H1 (cell line): ENCODE measurements around the gene TAOK2. TPM values are rescaled to one million over a fixed set of nuclear protein-coding genes. Genes with fewer than 3 reads are reported as not detected.

Experiments
- CTBP2 ChIP-seq: IDR thresholded peaks from 2 replicates; pipeline ENCODE4 v1.7.0; 2011; ENCODE audit warnings: borderline replicate concordance, mild to moderate bottlenecking, moderate library complexity, mixed read lengths, low read length; ENCODE audit not compliant: insufficient read depth, insufficient read length
- EGR1 ChIP-seq: IDR thresholded peaks from 2 replicates; pipeline ENCODE4 v1.6.1; 2011; ENCODE audit warnings: low read depth, low read length, borderline replicate concordance
- GTF2F1 ChIP-seq: IDR thresholded peaks from 2 replicates; pipeline ENCODE4 v1.6.1; 2012; ENCODE audit warnings: low read depth, low read length, improper control_type of control experiment, borderline replicate concordance
- KDM5A ChIP-seq: fragments of 200-600 bp; IDR thresholded peaks from 2 replicates; pipeline ENCODE4 v1.7.1; 2012; ENCODE audit warnings: mild to moderate bottlenecking, low read length, inconsistent platforms, mixed read lengths
- SAP30 ChIP-seq: fragments of 300-600 bp; sonication (generic); IDR thresholded peaks from 2 replicates; pipeline ENCODE4 v1.7.1; 2012; ENCODE audit warnings: low read length, moderate library complexity, mild to moderate bottlenecking, inconsistent platforms; ENCODE audit not compliant: insufficient read depth, insufficient replicate concordance
- TAF1 ChIP-seq: IDR thresholded peaks from 2 replicates; pipeline ENCODE4 v1.6.1; 2011; ENCODE audit warnings: mild to moderate bottlenecking, low read depth, low read length
- ZNF274 ChIP-seq: IDR thresholded peaks from 2 replicates; pipeline ENCODE4 v1.7.0; 2012; ENCODE audit warnings: low read length, borderline replicate concordance; ENCODE audit errors: extremely low read depth
- polyA plus RNA-seq, 7 experiments: library from polyadenylated mRNA; depleted of rRNA in 3 of 7; stranded (reverse) in 5 of 7; unstranded in 2 of 7; fragments of >200 nt in 5 of 7; fragments of 200-250 nt in 2 of 7; gene quantifications; 1 replicate in 5 of 7; 2 replicates in 1 of 7; 4 replicates in 1 of 7; pipeline versions ENCODE4 v1.2.1 to v1.2.3, GENCODE V29; 2011 to 2013; ENCODE audit warnings: missing spikeins in 2 of 7, mixed read lengths in 2 of 7
- total RNA-seq: library from RNA; stranded (reverse); fragmentation: NEBNext Ultra II Directional; extraction: Animal tissue kit (Norgen Biotek cat#: 25700); gene quantifications from 2 replicates; pipeline ENCODE4 v1.2.1, GENCODE V29; 2021
- TF ChIP-seq, protein P1 (sequence below): IDR thresholded peaks from 2 replicates; pipeline ENCODE4 v1.6.1; 2011; ENCODE audit warnings: low read depth, mild to moderate bottlenecking, low read length; ENCODE audit not compliant: insufficient read depth
- TF ChIP-seq, protein P2 (sequence below): fragments of 300-600 bp; sonication (generic); IDR thresholded peaks from 2 replicates; pipeline ENCODE4 v1.7.1; 2012; ENCODE audit warnings: low read length, moderate library complexity, mild to moderate bottlenecking, inconsistent platforms; ENCODE audit not compliant: insufficient replicate concordance

Gene TAOK2
- total and polyA plus RNA-seq, 2 of the 8 experiments (the other 6 are each of a cell fraction or from before 2014, with no cell fraction given), result 13.5 to 32.6 TPM

DNA sequence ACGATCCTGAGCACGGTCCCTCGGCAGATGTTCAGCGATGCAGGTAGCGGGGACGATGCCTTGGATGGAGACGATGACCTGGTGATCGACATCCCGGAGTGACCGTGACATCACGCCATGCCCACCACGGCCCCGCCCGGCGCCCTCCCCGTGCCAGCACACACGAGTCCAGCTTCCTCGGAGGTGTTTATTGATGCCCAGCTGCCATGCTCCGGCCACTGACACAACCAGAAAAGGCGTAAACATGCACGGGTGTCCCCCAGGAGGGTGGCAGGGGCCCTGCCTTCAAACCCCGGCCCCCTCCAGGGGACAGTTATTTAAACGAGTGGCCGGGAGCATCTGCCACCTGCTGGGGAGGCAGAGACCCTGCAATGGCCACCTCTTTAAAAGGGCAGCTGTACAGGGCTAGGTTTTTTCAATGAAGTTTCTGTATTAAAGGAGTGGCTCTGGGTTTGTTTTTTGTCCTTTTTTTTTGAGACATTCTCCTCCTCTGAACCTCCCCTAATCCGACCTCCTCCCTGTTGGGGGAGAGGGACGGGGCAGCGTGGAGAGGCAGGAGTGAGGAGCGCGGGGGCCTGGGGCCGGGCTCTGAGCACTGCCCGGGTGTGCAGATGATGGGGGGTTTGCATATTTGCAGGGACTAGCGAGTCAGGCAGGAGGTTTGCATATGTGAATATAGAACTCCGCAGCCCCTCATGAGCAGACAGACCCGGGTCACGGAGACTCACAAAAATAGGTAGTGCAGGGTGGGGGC lies 31.9 kb downstream of the TAOK2 start (continued):
- TF ChIP-seq CTBP2 (no peak), SAP30 (no peak), KDM5A (no peak), TAF1 (no peak), ZNF274 (no peak), EGR1 (no peak), GTF2F1 (no peak)
- TF ChIP-seq, protein P1, sequence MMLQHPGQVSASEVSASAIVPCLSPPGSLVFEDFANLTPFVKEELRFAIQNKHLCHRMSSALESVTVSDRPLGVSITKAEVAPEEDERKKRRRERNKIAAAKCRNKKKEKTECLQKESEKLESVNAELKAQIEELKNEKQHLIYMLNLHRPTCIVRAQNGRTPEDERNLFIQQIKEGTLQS, result no peak
- TF ChIP-seq, protein P2, sequence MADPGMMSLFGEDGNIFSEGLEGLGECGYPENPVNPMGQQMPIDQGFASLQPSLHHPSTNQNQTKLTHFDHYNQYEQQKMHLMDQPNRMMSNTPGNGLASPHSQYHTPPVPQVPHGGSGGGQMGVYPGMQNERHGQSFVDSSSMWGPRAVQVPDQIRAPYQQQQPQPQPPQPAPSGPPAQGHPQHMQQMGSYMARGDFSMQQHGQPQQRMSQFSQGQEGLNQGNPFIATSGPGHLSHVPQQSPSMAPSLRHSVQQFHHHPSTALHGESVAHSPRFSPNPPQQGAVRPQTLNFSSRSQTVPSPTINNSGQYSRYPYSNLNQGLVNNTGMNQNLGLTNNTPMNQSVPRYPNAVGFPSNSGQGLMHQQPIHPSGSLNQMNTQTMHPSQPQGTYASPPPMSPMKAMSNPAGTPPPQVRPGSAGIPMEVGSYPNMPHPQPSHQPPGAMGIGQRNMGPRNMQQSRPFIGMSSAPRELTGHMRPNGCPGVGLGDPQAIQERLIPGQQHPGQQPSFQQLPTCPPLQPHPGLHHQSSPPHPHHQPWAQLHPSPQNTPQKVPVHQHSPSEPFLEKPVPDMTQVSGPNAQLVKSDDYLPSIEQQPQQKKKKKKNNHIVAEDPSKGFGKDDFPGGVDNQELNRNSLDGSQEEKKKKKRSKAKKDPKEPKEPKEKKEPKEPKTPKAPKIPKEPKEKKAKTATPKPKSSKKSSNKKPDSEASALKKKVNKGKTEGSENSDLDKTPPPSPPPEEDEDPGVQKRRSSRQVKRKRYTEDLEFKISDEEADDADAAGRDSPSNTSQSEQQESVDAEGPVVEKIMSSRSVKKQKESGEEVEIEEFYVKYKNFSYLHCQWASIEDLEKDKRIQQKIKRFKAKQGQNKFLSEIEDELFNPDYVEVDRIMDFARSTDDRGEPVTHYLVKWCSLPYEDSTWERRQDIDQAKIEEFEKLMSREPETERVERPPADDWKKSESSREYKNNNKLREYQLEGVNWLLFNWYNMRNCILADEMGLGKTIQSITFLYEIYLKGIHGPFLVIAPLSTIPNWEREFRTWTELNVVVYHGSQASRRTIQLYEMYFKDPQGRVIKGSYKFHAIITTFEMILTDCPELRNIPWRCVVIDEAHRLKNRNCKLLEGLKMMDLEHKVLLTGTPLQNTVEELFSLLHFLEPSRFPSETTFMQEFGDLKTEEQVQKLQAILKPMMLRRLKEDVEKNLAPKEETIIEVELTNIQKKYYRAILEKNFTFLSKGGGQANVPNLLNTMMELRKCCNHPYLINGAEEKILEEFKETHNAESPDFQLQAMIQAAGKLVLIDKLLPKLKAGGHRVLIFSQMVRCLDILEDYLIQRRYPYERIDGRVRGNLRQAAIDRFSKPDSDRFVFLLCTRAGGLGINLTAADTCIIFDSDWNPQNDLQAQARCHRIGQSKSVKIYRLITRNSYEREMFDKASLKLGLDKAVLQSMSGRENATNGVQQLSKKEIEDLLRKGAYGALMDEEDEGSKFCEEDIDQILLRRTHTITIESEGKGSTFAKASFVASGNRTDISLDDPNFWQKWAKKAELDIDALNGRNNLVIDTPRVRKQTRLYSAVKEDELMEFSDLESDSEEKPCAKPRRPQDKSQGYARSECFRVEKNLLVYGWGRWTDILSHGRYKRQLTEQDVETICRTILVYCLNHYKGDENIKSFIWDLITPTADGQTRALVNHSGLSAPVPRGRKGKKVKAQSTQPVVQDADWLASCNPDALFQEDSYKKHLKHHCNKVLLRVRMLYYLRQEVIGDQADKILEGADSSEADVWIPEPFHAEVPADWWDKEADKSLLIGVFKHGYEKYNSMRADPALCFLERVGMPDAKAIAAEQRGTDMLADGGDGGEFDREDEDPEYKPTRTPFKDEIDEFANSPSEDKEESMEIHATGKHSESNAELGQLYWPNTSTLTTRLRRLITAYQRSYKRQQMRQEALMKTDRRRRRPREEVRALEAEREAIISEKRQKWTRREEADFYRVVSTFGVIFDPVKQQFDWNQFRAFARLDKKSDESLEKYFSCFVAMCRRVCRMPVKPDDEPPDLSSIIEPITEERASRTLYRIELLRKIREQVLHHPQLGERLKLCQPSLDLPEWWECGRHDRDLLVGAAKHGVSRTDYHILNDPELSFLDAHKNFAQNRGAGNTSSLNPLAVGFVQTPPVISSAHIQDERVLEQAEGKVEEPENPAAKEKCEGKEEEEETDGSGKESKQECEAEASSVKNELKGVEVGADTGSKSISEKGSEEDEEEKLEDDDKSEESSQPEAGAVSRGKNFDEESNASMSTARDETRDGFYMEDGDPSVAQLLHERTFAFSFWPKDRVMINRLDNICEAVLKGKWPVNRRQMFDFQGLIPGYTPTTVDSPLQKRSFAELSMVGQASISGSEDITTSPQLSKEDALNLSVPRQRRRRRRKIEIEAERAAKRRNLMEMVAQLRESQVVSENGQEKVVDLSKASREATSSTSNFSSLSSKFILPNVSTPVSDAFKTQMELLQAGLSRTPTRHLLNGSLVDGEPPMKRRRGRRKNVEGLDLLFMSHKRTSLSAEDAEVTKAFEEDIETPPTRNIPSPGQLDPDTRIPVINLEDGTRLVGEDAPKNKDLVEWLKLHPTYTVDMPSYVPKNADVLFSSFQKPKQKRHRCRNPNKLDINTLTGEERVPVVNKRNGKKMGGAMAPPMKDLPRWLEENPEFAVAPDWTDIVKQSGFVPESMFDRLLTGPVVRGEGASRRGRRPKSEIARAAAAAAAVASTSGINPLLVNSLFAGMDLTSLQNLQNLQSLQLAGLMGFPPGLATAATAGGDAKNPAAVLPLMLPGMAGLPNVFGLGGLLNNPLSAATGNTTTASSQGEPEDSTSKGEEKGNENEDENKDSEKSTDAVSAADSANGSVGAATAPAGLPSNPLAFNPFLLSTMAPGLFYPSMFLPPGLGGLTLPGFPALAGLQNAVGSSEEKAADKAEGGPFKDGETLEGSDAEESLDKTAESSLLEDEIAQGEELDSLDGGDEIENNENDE, result no peak
